ENCODE data around the gene FRMD3.
"Not testable (repeated sequence)": the region's sequence is repeated elsewhere in the genome, so short reads cannot be mapped to it uniquely, and the experiment has no call there.

Gene FRMD3

GRCh38 chr9:83521411-83521810 lies 16.8 kb downstream of the FRMD3 start:
- no peak for DNase-seq (ENCODE audit: low spot score)

- no peak for DNase-seq (ENCODE audit: low spot score)
Measured at GRCh38 chr9:83521011-83521410, 17.2 kb downstream of the FRMD3 start.

- DNase-seq (ENCODE audit: low spot score): no peak
Measured at GRCh38 chr9:83520292-83520691, 17.9 kb downstream of the FRMD3 start.

- not testable (repeated sequence) for DNase-seq (ENCODE audit: low spot score)
Measured at GRCh38 chr9:83517980-83518379, 20.2 kb downstream of the FRMD3 start.

GRCh38 chr9:83514767-83515166 lies 23.4 kb downstream of the FRMD3 start:
- no peak for DNase-seq (ENCODE audit: low spot score)

GRCh38 chr9:83512621-83513020 lies 25.6 kb downstream of the FRMD3 start:
- no peak for DNase-seq (ENCODE audit: low spot score)

- no peak for DNase-seq (ENCODE audit: low spot score)
Measured at GRCh38 chr9:83511051-83511450, 27.1 kb downstream of the FRMD3 start.

- no peak for DNase-seq (ENCODE audit: low spot score)
Measured at GRCh38 chr9:83509402-83509801, 28.8 kb downstream of the FRMD3 start.

GRCh38 chr9:83508067-83508466 lies 30.1 kb downstream of the FRMD3 start:
- DNase-seq (ENCODE audit: low spot score): no peak

- DNase-seq (ENCODE audit: low spot score): no peak
Measured at GRCh38 chr9:83505282-83505681, 32.9 kb downstream of the FRMD3 start.

GRCh38 chr9:83503866-83504265 lies 34.3 kb downstream of the FRMD3 start:
- DNase-seq (ENCODE audit: low spot score): no peak

- DNase-seq (ENCODE audit: low spot score): no peak
Measured at GRCh38 chr9:83501565-83501964, 36.6 kb downstream of the FRMD3 start.

GRCh38 chr9:83497441-83497840 lies 40.8 kb downstream of the FRMD3 start:
- DNase-seq (ENCODE audit: low spot score): no peak

- no peak for DNase-seq (ENCODE audit: low spot score)
Measured at GRCh38 chr9:83491995-83492394, 46.2 kb downstream of the FRMD3 start.

GRCh38 chr9:83491413-83491812 lies 46.8 kb downstream of the FRMD3 start:
- no peak for DNase-seq (ENCODE audit: low spot score)

- DNase-seq (ENCODE audit: low spot score): no peak
Measured at GRCh38 chr9:83489961-83490360, 48.2 kb downstream of the FRMD3 start.

- DNase-seq (ENCODE audit: low spot score): no peak
Measured at GRCh38 chr9:83484990-83485389, 53.2 kb downstream of the FRMD3 start.

GRCh38 chr9:83483223-83483622 lies 55.0 kb downstream of the FRMD3 start:
- DNase-seq (ENCODE audit: low spot score): no peak

GRCh38 chr9:83479765-83480164 lies 58.4 kb downstream of the FRMD3 start:
- no peak for DNase-seq (ENCODE audit: low spot score)

GRCh38 chr9:83477571-83477970 lies 60.6 kb downstream of the FRMD3 start:
- DNase-seq (ENCODE audit: low spot score): no peak

GRCh38 chr9:83477120-83477519 lies 61.1 kb downstream of the FRMD3 start:
- no peak for DNase-seq (ENCODE audit: low spot score)

GRCh38 chr9:83476513-83476912 lies 61.7 kb downstream of the FRMD3 start:
- DNase-seq (ENCODE audit: low spot score): no peak

GRCh38 chr9:83475741-83476140 lies 62.5 kb downstream of the FRMD3 start:
- DNase-seq (ENCODE audit: low spot score): no peak

GRCh38 chr9:83474631-83475030 lies 63.6 kb downstream of the FRMD3 start:
- no peak for DNase-seq (ENCODE audit: low spot score)

- no peak for DNase-seq (ENCODE audit: low spot score)
Measured at GRCh38 chr9:83473488-83473971, 64.7 kb downstream of the FRMD3 start.
